Neural cell (in vitro differentiated cells): ENCODE data around the gene GRN.

Experiments used
- EP300 ChIP-seq: fragments of 450-650 bp; conservative IDR thresholded peaks from 2 replicates; pipeline ENCODE4 v1.6.1; 2014; ENCODE audit warnings: antibody characterized with exemption, mild to moderate bottlenecking, moderate library complexity; ENCODE audit not compliant: poor library complexity, severe bottlenecking
- EZH2 ChIP-seq: fragments of 200-600, 300-800 bp; shearing (Covaris generic), sonication (generic); IDR thresholded peaks from 2 replicates; pipeline ENCODE4 v1.6.1; 2014; ENCODE audit warnings: antibody characterized with exemption, low read length, borderline replicate concordance, mild to moderate bottlenecking; ENCODE audit not compliant: insufficient read depth, poor library complexity, severe bottlenecking
- MXI1 ChIP-seq: fragments of 450-650 bp; conservative IDR thresholded peaks from 2 replicates; pipeline ENCODE4 v1.6.1; 2014; ENCODE audit warnings: antibody characterized with exemption, mild to moderate bottlenecking; ENCODE audit not compliant: poor library complexity, severe bottlenecking
- POLR2AphosphoS5 ChIP-seq: IDR thresholded peaks from 2 replicates; pipeline ENCODE4 v1.6.1; 2012
- REST ChIP-seq: IDR thresholded peaks from 2 replicates; pipeline ENCODE4 v1.6.1; 2012; ENCODE audit warnings: borderline replicate concordance
- TF ChIP-seq, protein P1 (sequence below): fragments of 450-650 bp; IDR thresholded peaks from 2 replicates; pipeline ENCODE4 v1.5.1; 2014; ENCODE audit warnings: antibody characterized with exemption, mild to moderate bottlenecking, moderate library complexity; ENCODE audit not compliant: poor library complexity, severe bottlenecking

- TF ChIP-seq, protein P1, sequence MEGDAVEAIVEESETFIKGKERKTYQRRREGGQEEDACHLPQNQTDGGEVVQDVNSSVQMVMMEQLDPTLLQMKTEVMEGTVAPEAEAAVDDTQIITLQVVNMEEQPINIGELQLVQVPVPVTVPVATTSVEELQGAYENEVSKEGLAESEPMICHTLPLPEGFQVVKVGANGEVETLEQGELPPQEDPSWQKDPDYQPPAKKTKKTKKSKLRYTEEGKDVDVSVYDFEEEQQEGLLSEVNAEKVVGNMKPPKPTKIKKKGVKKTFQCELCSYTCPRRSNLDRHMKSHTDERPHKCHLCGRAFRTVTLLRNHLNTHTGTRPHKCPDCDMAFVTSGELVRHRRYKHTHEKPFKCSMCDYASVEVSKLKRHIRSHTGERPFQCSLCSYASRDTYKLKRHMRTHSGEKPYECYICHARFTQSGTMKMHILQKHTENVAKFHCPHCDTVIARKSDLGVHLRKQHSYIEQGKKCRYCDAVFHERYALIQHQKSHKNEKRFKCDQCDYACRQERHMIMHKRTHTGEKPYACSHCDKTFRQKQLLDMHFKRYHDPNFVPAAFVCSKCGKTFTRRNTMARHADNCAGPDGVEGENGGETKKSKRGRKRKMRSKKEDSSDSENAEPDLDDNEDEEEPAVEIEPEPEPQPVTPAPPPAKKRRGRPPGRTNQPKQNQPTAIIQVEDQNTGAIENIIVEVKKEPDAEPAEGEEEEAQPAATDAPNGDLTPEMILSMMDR = peak; percentile 52
- TF ChIP-seq EP300 (no peak), REST (no peak), POLR2AphosphoS5 (no peak), EZH2 (no peak), MXI1 (no peak)
Observed at GRCh38 chr17:44400226-44400847, 55.2 kb downstream of the GRN start.
